Activated CD8-positive, alpha-beta memory T cell treated with anti-CD3 and anti-CD28 coated beads for 48 hours (primary cell): ENCODE results near the gene SLC9A5.
A peak's percentile ranks its signal among the peaks of the same experiment; 100 is the strongest.

Experiments
- DNase-seq, 3 experiments: peaks; one replicate each; pipeline ENCODE4 v3.0.0-alpha.2; 2020; ENCODE audit warnings: low read depth in 2 of 3, low spot score in 2 of 3

SLC9A5 gene

GRCh38 chr16:67255553-67256221 is 6.9 kb downstream of the SLC9A5 start:
- no peak for DNase-seq

- no peak for DNase-seq
Measured at GRCh38 chr16:67256701-67257230, 8.0 kb downstream of the SLC9A5 start.

GRCh38 chr16:67257486-67258160 is 8.8 kb downstream of the SLC9A5 start:
- no peak for DNase-seq

- no peak for DNase-seq
Measured at GRCh38 chr16:67258161-67258835, 9.5 kb downstream of the SLC9A5 start.

- DNase-seq, result no peak
Measured at GRCh38 chr16:67259705-67260104, 10.9 kb downstream of the SLC9A5 start.

GRCh38 chr16:67260426-67261063 is 11.8 kb downstream of the SLC9A5 start:
- no peak for DNase-seq

GRCh38 chr16:67263201-67263600 is 14.4 kb downstream of the SLC9A5 start:
- no peak for DNase-seq

- DNase-seq, result no peak
Measured at GRCh38 chr16:67264277-67264676, 15.5 kb downstream of the SLC9A5 start.

GRCh38 chr16:67264866-67265265 is 16.1 kb downstream of the SLC9A5 start:
- DNase-seq, result no peak

GRCh38 chr16:67265834-67266233 is 17.1 kb downstream of the SLC9A5 start:
- DNase-seq, result no peak

GRCh38 chr16:67268136-67268579 is 19.4 kb downstream of the SLC9A5 start:
- DNase-seq, result no peak

- DNase-seq, result no peak
Measured at GRCh38 chr16:67269766-67270165, 21.0 kb downstream of the SLC9A5 start.

GRCh38 chr16:67270931-67271338 is 22.2 kb downstream of the SLC9A5 start:
- DNase-seq, result no peak

GRCh38 chr16:67271446-67271845 is 22.7 kb downstream of the SLC9A5 start:
- no peak for DNase-seq

- no peak for DNase-seq
Measured at GRCh38 chr16:67275321-67275720, 26.5 kb downstream of the SLC9A5 start.

GRCh38 chr16:67277294-67277998 is 28.7 kb downstream of the SLC9A5 start:
- no peak for DNase-seq

GRCh38 chr16:67277999-67278772 is 29.4 kb downstream of the SLC9A5 start:
- no peak for DNase-seq

- DNase-seq, result peak in 1 of 3 experiments; percentile 77
Measured at GRCh38 chr16:67278773-67279295, 30.1 kb downstream of the SLC9A5 start.

GRCh38 chr16:67279296-67280089 is 30.7 kb downstream of the SLC9A5 start, which contains the start of gene PLEKHG4:
TSS of gene PLEKHG4 (plus strand) at chr16:67279532. CDS start at chr16:67280045, 513 bp downstream.
- DNase-seq, result peak in 2 of 3 experiments; percentile 65 to 75
